HEK293T (cell line): ENCODE data around the gene CCK.

Source experiments
- CTCF ChIA-PET: fragments of 350-600 bp; formaldehyde crosslinking; extraction: SDS; loops from one replicate; lab custom pipeline; 2021; ENCODE audit warnings: antibody characterized with exemption, inconsistent platforms; lab: Yijun Ruan, JAX
- POLR2A ChIA-PET: fragments of 350-600 bp; formaldehyde crosslinking; extraction: SDS; loops from one replicate; lab custom pipeline; 2020; ENCODE audit warnings: antibody characterized with exemption, inconsistent platforms; lab: Yijun Ruan, JAX
- DNase-seq: peaks from one replicate; pipeline ENCODE4 v3.0.0; 2012; ENCODE audit warnings: mixed read lengths; ENCODE audit errors: extremely low spot score
- ARNT ChIP-seq: fragments of 450-650 bp; IDR thresholded peaks from 2 replicates; pipeline ENCODE4 v1.6.1; 2017; ENCODE audit warnings: mild to moderate bottlenecking
- BHLHE40 ChIP-seq: fragments of 450-650 bp; IDR thresholded peaks from 2 replicates; pipeline ENCODE4 v1.6.1; 2016; ENCODE audit warnings: mild to moderate bottlenecking, moderate library complexity, borderline replicate concordance
- CTBP1 ChIP-seq: fragments of 450-650 bp; IDR thresholded peaks from 2 replicates; pipeline ENCODE4 v1.6.1; 2016; ENCODE audit warnings: borderline replicate concordance
- ELF4 ChIP-seq: fragments of 450-650 bp; IDR thresholded peaks from 2 replicates; pipeline ENCODE4 v1.6.1; 2017; ENCODE audit warnings: antibody characterized with exemption
- FOXA1 ChIP-seq: fragments of 450-650 bp; IDR thresholded peaks from 2 replicates; pipeline ENCODE4 v1.6.1; 2016; ENCODE audit warnings: mild to moderate bottlenecking
- FOXK2 ChIP-seq: fragments of 450-650 bp; IDR thresholded peaks from 2 replicates; pipeline ENCODE4 v1.6.1; 2016; ENCODE audit warnings: mild to moderate bottlenecking
- FOXM1 ChIP-seq: fragments of 450-650 bp; IDR thresholded peaks from 2 replicates; pipeline ENCODE4 v1.6.1; 2017; ENCODE audit warnings: mild to moderate bottlenecking, borderline replicate concordance
- HDGF ChIP-seq: fragments of 450-650 bp; IDR thresholded peaks from 2 replicates; pipeline ENCODE4 v1.6.1; 2017; ENCODE audit warnings: antibody characterized with exemption, borderline replicate concordance
- L3MBTL2 ChIP-seq: fragments of 450-650 bp; conservative IDR thresholded peaks from 2 replicates; pipeline ENCODE4 v1.6.1; 2016; ENCODE audit warnings: mild to moderate bottlenecking
- LEF1 ChIP-seq: fragments of 450-650 bp; IDR thresholded peaks from 2 replicates; pipeline ENCODE4 v1.6.1; 2017; ENCODE audit warnings: mild to moderate bottlenecking, borderline replicate concordance
- NFRKB ChIP-seq: fragments of 450-650 bp; IDR thresholded peaks from 2 replicates; pipeline ENCODE4 v1.6.1; 2016; ENCODE audit warnings: mild to moderate bottlenecking, moderate library complexity
- SP1 ChIP-seq: fragments of 450-650 bp; IDR thresholded peaks from 2 replicates; pipeline ENCODE4 v1.6.1; 2017
- SUZ12 ChIP-seq: fragments of 450-650 bp; IDR thresholded peaks from 2 replicates; pipeline ENCODE4 v1.6.1; 2016; ENCODE audit warnings: mild to moderate bottlenecking
- TARDBP ChIP-seq: fragments of 450-650 bp; IDR thresholded peaks from 2 replicates; pipeline ENCODE4 v1.6.1; 2016
- ZNF384 ChIP-seq: fragments of 450-650 bp; IDR thresholded peaks from 2 replicates; pipeline ENCODE4 v1.6.1; 2016
- TF ChIP-seq, protein P1 (sequence below): fragments of 450-650 bp; IDR thresholded peaks from 2 replicates; pipeline ENCODE4 v1.6.1; 2016

Gene CCK

DNA sequence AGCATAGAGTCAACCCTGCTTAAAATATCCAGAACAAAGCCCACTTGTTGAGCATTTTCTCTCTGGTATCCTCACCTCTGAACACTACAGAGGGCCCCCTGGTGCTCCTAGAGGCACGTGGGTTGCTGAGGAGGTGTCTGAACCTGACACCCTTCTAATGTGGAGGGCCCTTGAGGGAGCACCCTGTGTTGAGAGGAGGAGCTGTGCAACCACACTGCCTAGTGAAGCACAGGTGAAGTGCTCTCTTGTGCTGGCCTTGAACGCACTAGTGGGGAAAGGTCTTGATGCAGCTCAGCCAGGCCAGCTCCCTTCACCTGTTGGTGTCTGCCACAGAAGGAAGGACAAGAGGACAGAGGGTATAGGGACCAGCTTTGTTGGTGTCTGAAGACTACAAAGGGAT is 51.9 kb downstream of the CCK start:
- POLR2A ChIA-PET: interaction anchor here (0.8 kb wide), 1 partner anchor 214 kb away, joined by 3 read pairs; no protein-coding TSS in a partner anchor
- no peak for DNase-seq
- no peak for TF ChIP-seq FOXK2
- TF ChIP-seq ZNF384: no peak
- TF ChIP-seq LEF1: no peak
- no peak for TF ChIP-seq L3MBTL2
- no peak for TF ChIP-seq CTBP1
- TF ChIP-seq ARNT: no peak
- TF ChIP-seq SUZ12: no peak
- TF ChIP-seq, protein P1, sequence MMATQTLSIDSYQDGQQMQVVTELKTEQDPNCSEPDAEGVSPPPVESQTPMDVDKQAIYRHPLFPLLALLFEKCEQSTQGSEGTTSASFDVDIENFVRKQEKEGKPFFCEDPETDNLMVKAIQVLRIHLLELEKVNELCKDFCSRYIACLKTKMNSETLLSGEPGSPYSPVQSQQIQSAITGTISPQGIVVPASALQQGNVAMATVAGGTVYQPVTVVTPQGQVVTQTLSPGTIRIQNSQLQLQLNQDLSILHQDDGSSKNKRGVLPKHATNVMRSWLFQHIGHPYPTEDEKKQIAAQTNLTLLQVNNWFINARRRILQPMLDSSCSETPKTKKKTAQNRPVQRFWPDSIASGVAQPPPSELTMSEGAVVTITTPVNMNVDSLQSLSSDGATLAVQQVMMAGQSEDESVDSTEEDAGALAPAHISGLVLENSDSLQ: no peak
- no peak for TF ChIP-seq FOXM1
- no peak for TF ChIP-seq ELF4
- TF ChIP-seq FOXA1: no peak
- no peak for TF ChIP-seq HDGF
- TF ChIP-seq TARDBP: no peak
- no peak for TF ChIP-seq NFRKB
- no peak for TF ChIP-seq BHLHE40
- no peak for TF ChIP-seq SP1
- CTCF ChIA-PET: interaction anchor here (0.9 to 1.1 kb wide), 2 partner anchors 9 to 23 kb away, joined by 3 to 6 read pairs; no protein-coding TSS in a partner anchor

DNA sequence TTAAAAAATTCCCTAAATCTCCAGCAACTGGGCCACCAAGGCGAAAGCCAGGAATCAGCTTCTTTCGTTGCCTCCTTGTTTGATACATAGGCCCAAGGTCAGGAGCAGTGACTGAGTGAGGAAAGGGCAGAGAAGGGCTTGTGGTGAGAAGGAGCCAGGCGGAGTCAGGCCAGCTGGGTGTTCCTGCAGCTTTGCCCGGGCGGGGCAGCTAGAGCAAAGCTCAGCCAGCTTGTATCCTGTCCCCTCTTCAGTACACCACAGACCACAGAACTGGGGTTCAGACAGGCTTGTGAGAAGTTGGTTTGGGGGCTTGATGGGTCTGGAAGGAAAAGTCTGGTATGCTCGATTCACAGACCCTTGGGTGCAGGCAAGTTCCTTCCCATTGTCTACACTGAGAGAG is 52.6 kb downstream of the CCK start:
- ChIA-PET CTCF (no interaction called here), POLR2A (no interaction called here)
- TF ChIP-seq FOXM1 (no peak), ZNF384 (no peak), HDGF (no peak), LEF1 (no peak), SUZ12 (no peak), FOXA1 (no peak), ELF4 (no peak), TARDBP (no peak), BHLHE40 (no peak), ARNT (no peak), FOXK2 (no peak)
- DNase-seq: no peak

DNA sequence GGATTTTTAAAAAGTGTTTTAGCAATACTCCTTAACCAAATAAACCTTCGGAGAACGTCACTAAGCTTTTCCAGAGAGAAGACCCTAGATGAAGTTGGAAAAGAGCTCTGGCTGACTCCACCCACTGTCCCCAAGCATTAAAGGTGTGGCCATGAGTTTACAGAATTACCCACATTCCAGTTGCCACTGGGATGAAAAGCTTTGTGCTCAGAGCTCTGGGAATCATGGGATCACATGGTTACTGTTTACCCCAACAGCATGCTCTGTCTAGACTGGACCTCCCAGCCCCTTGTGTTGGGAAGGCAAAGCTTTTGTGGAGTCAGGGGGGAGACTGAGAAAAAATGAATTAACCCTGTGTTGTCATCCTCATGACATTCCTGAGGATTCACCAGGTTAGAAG is 55.3 kb downstream of the CCK start:
- POLR2A ChIA-PET: no interaction called here
- DNase-seq: no peak
- no peak for TF ChIP-seq NFRKB
- no peak for TF ChIP-seq ARNT
- no peak for TF ChIP-seq BHLHE40
- CTCF ChIA-PET: no interaction called here

DNA sequence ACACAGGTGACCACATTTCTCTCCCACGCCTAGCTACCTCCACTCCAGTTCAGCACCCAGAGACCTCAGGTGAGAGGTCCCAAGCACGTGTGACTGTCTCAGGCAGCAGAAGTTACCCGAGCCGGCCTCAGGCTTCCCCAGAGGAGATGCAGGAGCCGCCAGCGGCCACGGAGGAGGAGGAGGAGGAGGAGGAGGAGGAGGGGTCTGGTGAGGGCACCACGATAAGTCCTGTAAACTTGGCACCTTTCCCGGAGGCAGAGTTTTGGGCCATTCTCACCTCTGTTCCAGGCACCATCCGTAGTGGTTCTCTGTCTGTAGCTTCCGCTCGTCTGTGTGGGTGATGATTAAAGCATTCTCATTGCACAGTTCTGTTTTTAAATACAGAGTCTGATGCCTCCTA is 56.1 kb downstream of the CCK start:
- ChIA-PET CTCF (interaction anchor here (0.5 kb wide), 1 partner anchor 678 kb away, joined by 8 read pairs; no protein-coding TSS in a partner anchor), POLR2A (no interaction called here)
- TF ChIP-seq FOXK2: no peak
- no peak for TF ChIP-seq FOXA1
- no peak for TF ChIP-seq FOXM1
- TF ChIP-seq HDGF: no peak
- TF ChIP-seq NFRKB: no peak
- no peak for TF ChIP-seq TARDBP
- no peak for TF ChIP-seq SUZ12
- DNase-seq: no peak
